ENCODE measurements around the gene A4GALT. TPM values are rescaled to one million over a fixed set of nuclear protein-coding genes. Genes with fewer than 3 reads are reported as not detected.
"Not testable (repeated sequence)": the region's sequence is repeated elsewhere in the genome, so short reads cannot be mapped to it uniquely, and the experiment has no call there.

A4GALT gene
- total and polyA plus RNA-seq, 11 donors: 30.7 to 230 (median 67.2) TPM

DNA sequence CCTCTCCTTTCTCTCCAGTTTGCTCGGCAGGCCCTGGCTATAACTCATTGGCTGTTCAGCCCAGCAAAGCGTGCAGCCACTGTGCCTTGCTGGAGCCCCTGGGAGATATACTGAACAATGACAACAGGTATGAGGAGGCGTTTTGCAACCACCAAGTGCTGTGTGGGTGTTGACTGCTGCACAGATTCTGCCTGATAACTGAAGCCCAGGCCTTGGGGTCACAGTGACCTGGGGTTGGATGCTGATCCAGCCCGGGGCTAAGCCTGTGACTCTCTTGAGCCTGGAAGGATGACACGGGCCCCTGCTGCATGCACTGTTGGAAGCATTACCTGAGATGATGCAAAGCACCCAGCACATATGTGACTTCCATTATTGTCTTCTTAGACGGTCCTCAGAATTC is 13.7 kb upstream of the A4GALT start:
- Histone ChIP-seq H3K9me3 (no peaks in the 10 kb centered on the region), H3K4me3 (no peak overlapping the region), H3K27me3 (no peaks in the 10 kb centered on the region), H3K36me3 (no peaks in the 10 kb centered on the region), H3K4me1 (no peaks in the 10 kb centered on the region), H3K27ac (no peak overlapping the region)
- intact Hi-C loops (cut with DNase I): no loop called here
- WGBS, 4 donors: 77 to 87% (median 83%) methylated on average over 4 to 6 of the region's 6 CpGs
- TF ChIP-seq POLR2A (IDR thresholded peaks at IDR 0.05): no peak
- TF ChIP-seq, protein P1, sequence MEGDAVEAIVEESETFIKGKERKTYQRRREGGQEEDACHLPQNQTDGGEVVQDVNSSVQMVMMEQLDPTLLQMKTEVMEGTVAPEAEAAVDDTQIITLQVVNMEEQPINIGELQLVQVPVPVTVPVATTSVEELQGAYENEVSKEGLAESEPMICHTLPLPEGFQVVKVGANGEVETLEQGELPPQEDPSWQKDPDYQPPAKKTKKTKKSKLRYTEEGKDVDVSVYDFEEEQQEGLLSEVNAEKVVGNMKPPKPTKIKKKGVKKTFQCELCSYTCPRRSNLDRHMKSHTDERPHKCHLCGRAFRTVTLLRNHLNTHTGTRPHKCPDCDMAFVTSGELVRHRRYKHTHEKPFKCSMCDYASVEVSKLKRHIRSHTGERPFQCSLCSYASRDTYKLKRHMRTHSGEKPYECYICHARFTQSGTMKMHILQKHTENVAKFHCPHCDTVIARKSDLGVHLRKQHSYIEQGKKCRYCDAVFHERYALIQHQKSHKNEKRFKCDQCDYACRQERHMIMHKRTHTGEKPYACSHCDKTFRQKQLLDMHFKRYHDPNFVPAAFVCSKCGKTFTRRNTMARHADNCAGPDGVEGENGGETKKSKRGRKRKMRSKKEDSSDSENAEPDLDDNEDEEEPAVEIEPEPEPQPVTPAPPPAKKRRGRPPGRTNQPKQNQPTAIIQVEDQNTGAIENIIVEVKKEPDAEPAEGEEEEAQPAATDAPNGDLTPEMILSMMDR (IDR thresholded peaks at IDR 0.05): no peak
- ATAC-seq: no peak
- no peak for DNase-seq

DNA sequence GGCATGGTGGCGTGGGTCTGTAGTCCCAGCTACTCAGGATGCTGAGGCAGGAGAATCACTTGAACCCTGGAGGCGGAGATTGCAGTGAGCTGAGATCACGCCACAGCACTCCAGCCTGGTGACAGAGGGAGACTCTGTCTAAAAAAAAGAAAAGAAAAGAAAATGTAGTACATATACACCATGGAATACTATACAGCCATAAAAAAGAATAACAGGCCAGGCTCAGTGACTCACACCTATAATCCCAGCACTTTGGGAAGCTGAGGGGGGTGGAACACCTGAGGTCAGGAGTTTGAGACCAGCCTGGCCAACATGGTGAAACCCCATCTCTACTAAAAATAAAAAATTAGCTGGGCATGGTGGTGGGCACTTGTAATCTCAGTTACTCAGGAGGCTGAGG is 12.7 kb upstream of the A4GALT start:
- intact Hi-C loops (cut with DNase I); H3K27me3 ChIP-seq; DNase-seq; H3K4me1 ChIP-seq; H3K27ac ChIP-seq; H3K4me3 ChIP-seq; H3K36me3 ChIP-seq; H3K9me3 ChIP-seq; ATAC-seq: not testable (repeated sequence)
- 96 to 98% (median 97%) methylated on average over 3 of the region's 3 CpGs for WGBS, 4 donors

DNA sequence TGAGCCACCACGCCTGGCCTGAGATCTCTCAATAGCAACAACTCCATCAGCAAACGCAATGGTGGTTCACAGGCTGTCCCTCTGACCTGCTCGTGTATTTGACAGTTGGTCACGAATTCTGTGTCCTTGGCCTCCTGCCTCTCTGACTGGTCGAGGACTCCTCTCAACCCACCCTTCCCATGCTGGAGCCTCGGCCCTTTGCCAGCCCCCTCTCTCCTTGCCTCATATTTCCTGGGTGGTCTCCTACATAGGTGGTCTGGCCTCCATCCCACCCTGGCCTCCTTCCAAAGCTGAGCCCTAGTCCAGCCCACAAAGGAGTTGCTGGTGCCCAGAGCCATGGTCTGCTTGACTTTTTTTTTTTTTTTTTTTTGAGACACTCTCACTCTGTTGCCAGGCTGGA is 11.4 kb upstream of the A4GALT start:
- ATAC-seq (no peak), DNase-seq (no peak)
- Histone ChIP-seq H3K36me3 (no peaks in the 10 kb centered on the region), H3K4me3 (no peak overlapping the region), H3K9me3 (no peaks in the 10 kb centered on the region), H3K4me1 (no peaks in the 10 kb centered on the region), H3K27me3 (no peaks in the 10 kb centered on the region), H3K27ac (no peak overlapping the region)
- 80 to 92% (median 89%) methylated on average over 6 of the region's 6 CpGs for WGBS, 4 donors
- no peak for TF ChIP-seq POLR2A (IDR thresholded peaks at IDR 0.05)
- TF ChIP-seq, protein P1 (IDR thresholded peaks at IDR 0.05): no peak
- intact Hi-C loops (cut with DNase I): no loop called here

DNA sequence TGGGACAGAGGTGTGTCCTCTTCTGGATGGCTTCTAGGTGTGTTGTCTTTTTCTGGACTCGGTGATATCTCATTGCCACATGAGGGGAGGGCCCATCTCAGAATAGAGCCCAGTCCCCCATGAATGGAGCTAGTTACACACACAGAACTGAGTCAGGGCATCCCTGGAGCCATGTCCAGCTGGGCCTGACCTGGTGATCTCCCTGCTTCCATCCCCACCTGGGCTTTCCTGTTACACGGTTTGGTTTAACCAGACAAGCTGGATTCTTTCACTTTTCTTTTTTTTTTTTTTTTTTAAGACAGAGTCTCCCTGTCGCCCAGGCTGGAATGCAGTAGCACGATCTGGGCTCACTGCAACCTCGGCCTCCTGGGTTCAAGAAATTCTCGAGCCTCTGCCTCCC is 6.1 kb upstream of the A4GALT start:
- intact Hi-C loops (cut with DNase I): loop anchor here in 2 of 10 donors (10.0 kb wide), 2 partner anchors 48 to 58 kb away; no protein-coding TSS in a partner anchor

More for the DNA sequence above, 6.1 kb upstream of the A4GALT start:
- ATAC-seq (no peak), DNase-seq (no peak)
- Histone ChIP-seq H3K4me3 (no peak overlapping the region), H3K27ac (no peak overlapping the region), H3K36me3 (no peaks in the 10 kb centered on the region), H3K4me1 (no peaks in the 10 kb centered on the region), H3K9me3 (no peaks in the 10 kb centered on the region), H3K27me3 (peaks cover 0 to under 1% (median 0%) of the 10 kb centered on the region in 9 donors)
- TF ChIP-seq, protein P1 (IDR thresholded peaks at IDR 0.05): no peak
- TF ChIP-seq POLR2A (IDR thresholded peaks at IDR 0.05): no peak
- 94 to 96% (median 95%) methylated on average over 6 of the region's 6 CpGs for whole genome bisulfite sequencing, 4 donors

Measured in heart left ventricle (tissue), 16 donors.